ENCODE measurements around the gene ZNF80. TPM values are rescaled to one million over a fixed set of nuclear protein-coding genes. Genes with fewer than 3 reads are reported as not detected.

The ZNF80 gene
- total RNA-seq, 1 donor from 2014 or later, result not detected

DNA sequence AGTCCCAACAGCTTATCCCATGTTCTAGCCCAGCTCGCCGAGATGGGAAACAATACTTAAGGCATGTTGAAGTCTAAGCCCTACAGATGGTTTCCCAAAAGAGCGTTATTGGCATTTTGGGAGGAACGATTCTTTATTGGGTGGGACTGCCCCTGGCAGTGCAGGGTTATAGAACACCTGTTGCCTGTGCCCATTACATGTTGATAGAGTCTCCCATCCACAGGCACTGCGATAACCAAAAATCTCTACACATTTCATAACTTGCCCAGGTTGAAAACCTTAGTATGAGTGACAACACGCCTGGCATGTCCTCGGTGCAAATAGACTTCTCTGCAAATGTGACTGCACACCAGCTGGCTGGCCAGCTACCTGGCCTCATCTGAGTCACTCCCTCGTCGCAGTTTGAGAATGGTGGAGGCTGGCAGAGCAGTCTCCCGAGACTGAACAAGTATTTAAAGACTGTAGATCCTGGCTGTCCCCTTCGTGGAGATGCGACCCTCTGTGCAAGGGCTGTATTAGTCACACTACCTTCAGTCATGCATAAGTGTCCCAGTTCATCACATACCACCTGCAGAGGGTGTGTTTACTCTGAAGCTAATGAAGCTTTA, 18.7 kb downstream of the ZNF80 start:
- Histone ChIP-seq H3K36me3 (ENCODE audit: control insufficient read depth, insufficient read depth, low read length) (no peaks in the 10 kb centered on the region), H3K27me3 (ENCODE audit: control insufficient read depth, insufficient read depth, low read length) (no peaks in the 10 kb centered on the region), H3K4me3 (ENCODE audit: low read depth, low read length) (no peak overlapping the region)
- DNase-seq (ENCODE audit: low read depth) (no peak), FAIRE-seq (no peak)
- TF ChIP-seq, protein P1, sequence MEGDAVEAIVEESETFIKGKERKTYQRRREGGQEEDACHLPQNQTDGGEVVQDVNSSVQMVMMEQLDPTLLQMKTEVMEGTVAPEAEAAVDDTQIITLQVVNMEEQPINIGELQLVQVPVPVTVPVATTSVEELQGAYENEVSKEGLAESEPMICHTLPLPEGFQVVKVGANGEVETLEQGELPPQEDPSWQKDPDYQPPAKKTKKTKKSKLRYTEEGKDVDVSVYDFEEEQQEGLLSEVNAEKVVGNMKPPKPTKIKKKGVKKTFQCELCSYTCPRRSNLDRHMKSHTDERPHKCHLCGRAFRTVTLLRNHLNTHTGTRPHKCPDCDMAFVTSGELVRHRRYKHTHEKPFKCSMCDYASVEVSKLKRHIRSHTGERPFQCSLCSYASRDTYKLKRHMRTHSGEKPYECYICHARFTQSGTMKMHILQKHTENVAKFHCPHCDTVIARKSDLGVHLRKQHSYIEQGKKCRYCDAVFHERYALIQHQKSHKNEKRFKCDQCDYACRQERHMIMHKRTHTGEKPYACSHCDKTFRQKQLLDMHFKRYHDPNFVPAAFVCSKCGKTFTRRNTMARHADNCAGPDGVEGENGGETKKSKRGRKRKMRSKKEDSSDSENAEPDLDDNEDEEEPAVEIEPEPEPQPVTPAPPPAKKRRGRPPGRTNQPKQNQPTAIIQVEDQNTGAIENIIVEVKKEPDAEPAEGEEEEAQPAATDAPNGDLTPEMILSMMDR (IDR thresholded peaks at IDR 0.05; ENCODE audit: insufficient read depth, low read length, severe bottlenecking), result no peak

- TF ChIP-seq, protein P1 (IDR thresholded peaks at IDR 0.05; ENCODE audit: insufficient read depth, low read length, severe bottlenecking), result no peak
- H3K4me3 ChIP-seq (ENCODE audit: low read depth, low read length), result no peak overlapping the region
- H3K36me3 ChIP-seq (ENCODE audit: control insufficient read depth, insufficient read depth, low read length), result no peaks in the 10 kb centered on the region
- FAIRE-seq (no peak), DNase-seq (ENCODE audit: low read depth) (no peak)
- H3K27me3 ChIP-seq (ENCODE audit: control insufficient read depth, insufficient read depth, low read length), result no peaks in the 10 kb centered on the region
Observed at GRCh38 chr3:114218006-114218405, 19.4 kb downstream of the ZNF80 start.

GRCh38 chr3:114217266-114217665, 20.1 kb downstream of the ZNF80 start:
- FAIRE-seq (no peak), DNase-seq (ENCODE audit: low read depth) (no peak)
- TF ChIP-seq, protein P1 (IDR thresholded peaks at IDR 0.05; ENCODE audit: insufficient read depth, low read length, severe bottlenecking), result no peak
- Histone ChIP-seq H3K27me3 (ENCODE audit: control insufficient read depth, insufficient read depth, low read length) (peaks cover 2% of the 10 kb centered on the region), H3K4me3 (ENCODE audit: low read depth, low read length) (no peak overlapping the region), H3K36me3 (ENCODE audit: control insufficient read depth, insufficient read depth, low read length) (no peaks in the 10 kb centered on the region)

DNA sequence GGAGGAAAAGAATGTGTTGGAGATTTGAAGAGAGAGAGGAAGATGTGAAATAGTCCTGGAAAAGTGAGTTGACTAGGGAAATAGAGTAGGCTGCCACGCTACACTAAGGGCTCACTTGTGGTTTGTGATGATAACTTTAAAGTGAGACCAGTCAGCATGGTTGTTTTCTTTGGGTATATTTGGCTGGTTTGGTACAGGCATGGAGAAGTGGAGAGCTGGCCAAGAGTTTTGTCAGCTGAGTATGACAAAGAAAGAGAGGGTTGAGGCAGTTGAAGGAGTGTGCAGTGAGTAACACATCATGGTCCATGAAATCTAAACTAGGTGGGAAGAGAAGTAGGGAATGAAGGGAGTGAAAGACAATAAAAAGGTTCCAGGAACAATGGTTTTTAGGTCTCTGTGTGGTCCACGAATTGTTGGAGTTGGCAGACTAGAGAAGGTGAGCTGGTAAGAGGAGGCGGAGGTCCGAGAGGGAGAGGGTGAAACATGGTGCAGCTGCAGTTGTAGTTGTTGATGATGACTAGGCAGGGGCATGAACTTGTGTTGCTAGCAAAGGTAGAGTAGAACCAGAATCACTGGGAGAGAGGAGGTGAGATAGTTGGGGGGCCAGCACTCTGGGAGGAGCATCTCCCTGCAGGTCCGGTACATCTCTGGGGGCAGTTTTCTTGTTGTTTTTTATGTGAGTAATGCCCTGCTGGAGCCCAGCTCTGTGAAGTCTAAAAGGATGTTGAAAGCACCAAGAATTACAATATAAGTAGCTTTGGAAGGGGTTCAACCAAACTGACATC, 21.0 kb downstream of the ZNF80 start:
- Histone ChIP-seq H3K4me3 (ENCODE audit: low read depth, low read length) (no peak overlapping the region), H3K36me3 (ENCODE audit: control insufficient read depth, insufficient read depth, low read length) (no peaks in the 10 kb centered on the region), H3K27me3 (ENCODE audit: control insufficient read depth, insufficient read depth, low read length) (peaks cover 2% of the 10 kb centered on the region)
- TF ChIP-seq, protein P1 (IDR thresholded peaks at IDR 0.05; ENCODE audit: insufficient read depth, low read length, severe bottlenecking), result no peak
- DNase-seq (ENCODE audit: low read depth) (no peak), FAIRE-seq (no peak)

DNA sequence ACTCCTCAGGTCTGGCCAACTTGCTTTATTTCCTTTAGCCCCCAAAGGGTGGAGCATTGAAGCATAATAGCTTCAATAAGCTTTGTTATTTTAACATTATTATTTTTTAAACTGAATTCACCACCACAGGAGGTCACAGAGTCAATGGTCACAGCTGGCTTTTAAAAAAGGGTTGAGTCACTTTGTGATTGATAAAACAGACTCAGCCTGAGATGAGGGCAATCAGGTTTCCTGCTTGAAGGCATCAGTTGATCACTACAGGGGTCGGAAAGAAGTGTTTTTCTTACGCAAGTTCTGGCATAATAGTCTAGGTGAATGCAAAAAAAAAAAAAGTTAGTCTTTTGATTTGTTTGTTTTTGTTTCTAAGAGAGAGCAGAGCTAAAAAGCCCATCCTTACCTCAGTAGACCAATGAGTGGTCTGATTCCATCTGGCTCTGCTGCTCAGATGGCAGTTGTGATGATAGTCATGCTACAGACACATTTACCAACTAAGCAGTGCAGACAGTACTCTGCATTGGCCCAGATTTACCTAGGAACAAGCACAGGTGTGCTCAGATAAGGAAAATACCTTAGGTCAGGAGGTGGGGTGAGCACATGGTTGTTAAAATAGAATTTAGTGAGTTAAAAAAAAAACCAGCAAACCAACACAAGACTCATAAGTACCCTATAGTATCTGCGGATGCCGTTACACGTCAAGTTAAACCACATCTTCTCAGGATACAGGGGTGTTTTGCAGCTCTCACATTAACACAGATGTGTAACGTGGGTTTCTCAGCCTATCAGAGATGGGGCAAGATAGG, 22.6 kb downstream of the ZNF80 start:
- Histone ChIP-seq H3K36me3 (ENCODE audit: control insufficient read depth, insufficient read depth, low read length) (no peaks in the 10 kb centered on the region), H3K4me3 (ENCODE audit: low read depth, low read length) (no peak overlapping the region), H3K27me3 (ENCODE audit: control insufficient read depth, insufficient read depth, low read length) (peaks cover 2% of the 10 kb centered on the region)
- DNase-seq (ENCODE audit: low read depth), result no peak
- TF ChIP-seq, protein P1 (IDR thresholded peaks at IDR 0.05; ENCODE audit: insufficient read depth, low read length, severe bottlenecking), result no peak
- FAIRE-seq, result no peak
